HG03139 (cell line): Measurements from ENCODE around the gene SPC24.

Experiments
- ATAC-seq: cut with Tn5 transposase; IDR thresholded peaks from one replicate; pipeline ENCODE4 v1.9.1; 2021; ENCODE audit not compliant: unreplicated experiment

SPC24 gene

GRCh38 chr19:11155373-11156120 lies at the start of gene SPC24:
Gene SPC24 (minus strand): TSS chr19:11155782. CDS start chr19:11155776, 6 bp downstream.
- peak; percentile 97 for ATAC-seq

GRCh38 chr19:11204943-11205349 lies 49.4 kb upstream of the SPC24 start:
- no peak for ATAC-seq

- ATAC-seq, result no peak
These were observed 48.6 kb upstream of the SPC24 start for GRCh38 chr19:11204076-11204602.

- ATAC-seq, result no peak
These were observed 47.9 kb upstream of the SPC24 start for GRCh38 chr19:11203194-11204075.

GRCh38 chr19:11202488-11203193 lies 47.1 kb upstream of the SPC24 start:
- no peak for ATAC-seq

- no peak for ATAC-seq
These were observed 46.2 kb upstream of the SPC24 start for GRCh38 chr19:11201791-11202190.

GRCh38 chr19:11200931-11201330 lies 45.3 kb upstream of the SPC24 start:
- no peak for ATAC-seq

GRCh38 chr19:11200015-11200574 lies 44.5 kb upstream of the SPC24 start:
- ATAC-seq, result no peak

GRCh38 chr19:11199517-11199916 lies 43.9 kb upstream of the SPC24 start:
- ATAC-seq, result no peak

GRCh38 chr19:11198769-11199424 lies 43.3 kb upstream of the SPC24 start:
- ATAC-seq, result no peak

- no peak for ATAC-seq
These were observed 42.6 kb upstream of the SPC24 start for GRCh38 chr19:11198175-11198534.

- ATAC-seq, result peak; percentile 51
These were observed 42.0 kb upstream of the SPC24 start, which contains the start of gene KANK2 for GRCh38 chr19:11197291-11198174. Gene KANK2 (minus strand): TSS chr19:11197545. CDS start chr19:11194511, 3,034 bp downstream.

- no peak for ATAC-seq
These were observed 41.1 kb upstream of the SPC24 start for GRCh38 chr19:11196406-11197287.

GRCh38 chr19:11195681-11196080 lies 40.1 kb upstream of the SPC24 start:
- no peak for ATAC-seq

GRCh38 chr19:11194656-11195558 lies 39.3 kb upstream of the SPC24 start:
- no peak for ATAC-seq

GRCh38 chr19:11194173-11194572 lies 38.6 kb upstream of the SPC24 start:
- no peak for ATAC-seq
